ENCODE measurements around the gene OR2A5.

GRCh38 chr7:144018065-144018464 is 30.7 kb upstream of the OR2A5 start:
- TF ChIP-seq CTCF (conservative IDR thresholded peaks at IDR 0.05; ENCODE audit: low read depth, low read length) (no peak), MXI1 (IDR thresholded peaks at IDR 0.05; ENCODE audit: borderline replicate concordance, low read depth, low read length) (no peak), CEBPB (IDR thresholded peaks at IDR 0.05; ENCODE audit: low read depth, low read length) (no peak), POLR2A (IDR thresholded peaks at IDR 0.05; ENCODE audit: low read depth, low read length) (no peak)

Data from IMR-90 (cell line).